CD4-positive, alpha-beta T cell (primary cell): ENCODE results near the gene HSF4. TPM values are rescaled to one million over a fixed set of nuclear protein-coding genes. Genes with fewer than 3 reads are reported as not detected.

ENCODE experiments used
- ATAC-seq: fragments of 200-7000 bp; cut with Tn5 transposase; one replicate; pipeline ENCODE4 v1.10.0; 2022; ENCODE audit warnings: mild to moderate bottlenecking; ENCODE audit not compliant: poor library complexity
- CTCF ChIA-PET: fragments of 350-600 bp; sonication (Branson Sonifier 250); formaldehyde crosslinking; loops from one replicate; lab custom pipeline; 2021; ENCODE audit warnings: antibody characterized with exemption, inconsistent platforms; lab: Charles Lee
- POLR2A ChIA-PET: fragments of 350-600 bp; sonication (Branson Sonifier 250); formaldehyde crosslinking; loops from one replicate; lab custom pipeline; 2021; ENCODE audit warnings: antibody characterized with exemption, inconsistent platforms; lab: Charles Lee
- DNase-seq, 14 experiments: peaks; one replicate each; pipeline ENCODE4 v3.0.0-alpha.2; 2013 to 2020; ENCODE audit warnings: mixed read lengths in 2 of 14
- H3K27ac ChIP-seq, 2 donors: one replicate each; pipeline versions ENCODE4 v1.5.1 to v1.7.0; 2013; ENCODE audit warnings: low read length in 2 of 2, low read depth in 1 of 2, mild to moderate bottlenecking in 1 of 2
- H3K27me3 ChIP-seq, 2 experiments: 1 replicate in 1 of 2; 2 replicates in 1 of 2; pipeline versions ENCODE4 v1.6.1 to v1.7.0; 2013; ENCODE audit warnings: low read length in 2 of 2, control low read depth in 1 of 2, mild to moderate bottlenecking in 1 of 2, moderate library complexity in 1 of 2; ENCODE audit not compliant: insufficient read depth in 2 of 2, control insufficient read depth in 1 of 2
- H3K36me3 ChIP-seq: one replicate; pipeline ENCODE4 v1.6.1; 2013; ENCODE audit warnings: low read length, control low read depth; ENCODE audit not compliant: insufficient read depth
- H3K4me1 ChIP-seq: one replicate; pipeline ENCODE4 v1.6.1; 2013; ENCODE audit warnings: low read length, control low read depth; ENCODE audit not compliant: insufficient read depth
- H3K4me3 ChIP-seq: one replicate; pipeline ENCODE4 v1.5.1; 2013; ENCODE audit warnings: mild to moderate bottlenecking, low read length, moderate library complexity
- H3K9me3 ChIP-seq, 2 experiments: 1 replicate in 1 of 2; 2 replicates in 1 of 2; pipeline versions ENCODE4 v1.6.1 to v1.7.0; 2013; ENCODE audit warnings: low read length in 2 of 2, mild to moderate bottlenecking in 2 of 2, control low read depth in 1 of 2, moderate library complexity in 1 of 2; ENCODE audit not compliant: control insufficient read depth in 1 of 2, insufficient read depth in 1 of 2
- H3K27ac Mint-ChIP-seq: one replicate; pipeline ENCODE4 v1.8.0; 2020; ENCODE audit warnings: mixed read lengths
- H3K27me3 Mint-ChIP-seq: one replicate; pipeline ENCODE4 v1.8.0; 2021; ENCODE audit warnings: mixed read lengths
- H3K36me3 Mint-ChIP-seq: one replicate; pipeline ENCODE4 v1.8.0; 2021; ENCODE audit warnings: low read depth, mixed read lengths
- H3K4me1 Mint-ChIP-seq: one replicate; pipeline ENCODE4 v1.8.0; 2021; ENCODE audit warnings: low read depth, mixed read lengths
- H3K4me3 Mint-ChIP-seq: one replicate; pipeline ENCODE4 v1.8.0; 2020; ENCODE audit warnings: mild to moderate bottlenecking, mixed read lengths
- H3K9me3 Mint-ChIP-seq: one replicate; pipeline ENCODE4 v1.8.0; 2020; ENCODE audit warnings: mixed read lengths
- CTCF ChIP-seq: fragments of 200-600 bp; IDR thresholded peaks from one replicate; pipeline ENCODE4 v1.8.0; 2022; ENCODE audit warnings: antibody characterized with exemption, mild to moderate bottlenecking
- intact Hi-C, 2 experiments: fragments of 100-400 bp; cut with DNase I in 1 of 2; cut with micrococcal nuclease in 1 of 2; formaldehyde crosslinking; loops; one replicate each; pipeline versions ENCODE4 v1.15.1 to v1.9.0; 2023 to 2025; cut with DNase I, micrococcal nuclease
- total RNA-seq, 174 experiments: library from RNA in 2 of 174; stranded (reverse) in 2 of 174; gene quantifications; one replicate each; pipeline ENCODE4 v1.2.3 and lab custom pipeline; 2021 to 2026

The HSF4 gene
- total RNA-seq, 2 experiments from 2014 or later: 19.7 to 26.1 TPM

- H3K36me3 ChIP-seq: peaks cover 52% of the 10 kb centered on the region
- peaks cover 48% of the 10 kb centered on the region for H3K36me3 Mint-ChIP-seq
Observed at GRCh38 chr16:67202426-67202825, 37.9 kb downstream of the HSF4 start.

DNA sequence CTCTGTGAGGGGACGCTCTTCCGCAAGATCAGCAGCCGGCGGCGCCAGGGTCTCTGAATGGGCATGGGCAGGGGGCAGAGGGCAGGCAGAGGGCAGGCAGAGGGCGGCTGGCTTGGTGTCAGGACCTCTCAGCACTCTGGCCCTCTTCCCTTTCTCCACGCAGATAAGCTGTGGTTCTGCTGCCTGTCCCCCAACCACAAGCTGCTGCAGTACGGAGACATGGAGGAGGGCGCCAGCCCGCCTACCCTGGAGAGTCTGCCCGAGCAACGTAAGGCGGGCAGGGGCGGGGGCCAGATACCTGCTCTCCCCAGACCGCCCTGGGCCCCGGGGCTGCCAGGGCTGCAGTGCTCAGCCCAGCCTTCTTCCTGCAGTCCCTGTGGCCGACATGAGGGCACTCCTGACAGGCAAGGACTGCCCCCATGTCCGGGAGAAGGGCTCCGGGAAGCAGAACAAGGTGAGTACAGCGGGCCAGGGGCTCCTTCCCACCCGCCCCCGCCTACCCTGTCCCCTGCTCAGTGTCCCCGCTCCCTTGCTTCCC is 38.5 kb downstream of the HSF4 start:
- Histone ChIP-seq H3K9me3 (no peaks in the 10 kb centered on the region), H3K4me1 (no peaks in the 10 kb centered on the region), H3K4me3 (no peak overlapping the region), H3K27ac (no peak overlapping the region), H3K36me3 (peaks cover 48% of the 10 kb centered on the region), H3K27me3 (no peaks in the 10 kb centered on the region)
- intact Hi-C loops: no loop called here
- Mint-ChIP-seq H3K4me1 (peaks cover 6% of the 10 kb centered on the region), H3K36me3 (peaks cover 42% of the 10 kb centered on the region), H3K4me3 (no peak overlapping the region), H3K9me3 (no peaks in the 10 kb centered on the region), H3K27ac (no peak overlapping the region), H3K27me3 (no peaks in the 10 kb centered on the region)
- ChIA-PET POLR2A (interaction anchor here (1.4 kb wide), 1 partner anchor 44 kb away, joined by 3 read pairs; the partner anchor contains the start of gene FHOD1), CTCF (no interaction called here)
- TF ChIP-seq CTCF: no peak
- DNase-seq (no peak), ATAC-seq (no peak)

More at GRCh38 chr16:67202426-67202825, 37.9 kb downstream of the HSF4 start:
- no peak overlapping the region for H3K27ac ChIP-seq
- H3K9me3 ChIP-seq: no peaks in the 10 kb centered on the region
- intact Hi-C loops: no loop called here
- no peak overlapping the region for H3K4me3 ChIP-seq
- no peak for TF ChIP-seq CTCF
- Mint-ChIP-seq H3K4me1 (peaks cover 6% of the 10 kb centered on the region), H3K4me3 (no peak overlapping the region), H3K27ac (no peak overlapping the region), H3K9me3 (no peaks in the 10 kb centered on the region), H3K27me3 (no peaks in the 10 kb centered on the region)
- ATAC-seq: no peak
- H3K27me3 ChIP-seq: no peaks in the 10 kb centered on the region
- no peaks in the 10 kb centered on the region for H3K4me1 ChIP-seq
- POLR2A ChIA-PET: interaction anchor here (1.4 kb wide), 1 partner anchor 45 kb away, joined by 3 read pairs; the partner anchor contains the start of gene FHOD1
- CTCF ChIA-PET: no interaction called here
- DNase-seq: no peak

- H3K9me3 ChIP-seq: no peaks in the 10 kb centered on the region
- Mint-ChIP-seq H3K27ac (no peak overlapping the region), H3K36me3 (peaks cover 36% of the 10 kb centered on the region), H3K27me3 (no peaks in the 10 kb centered on the region), H3K4me1 (no peaks in the 10 kb centered on the region), H3K9me3 (no peaks in the 10 kb centered on the region), H3K4me3 (no peak overlapping the region)
- no peak for DNase-seq
- ChIA-PET POLR2A (no interaction called here), CTCF (no interaction called here)
- ATAC-seq: no peak
- intact Hi-C loops: no loop called here
- TF ChIP-seq CTCF: no peak
- H3K4me3 ChIP-seq: no peak overlapping the region
- no peaks in the 10 kb centered on the region for H3K4me1 ChIP-seq
- H3K27me3 ChIP-seq: no peaks in the 10 kb centered on the region
- peaks cover 43% of the 10 kb centered on the region for H3K36me3 ChIP-seq
- no peak overlapping the region for H3K27ac ChIP-seq
Observed at GRCh38 chr16:67204076-67204475, 39.5 kb downstream of the HSF4 start.
